HS-5 (cell line): ENCODE data around the gene PCARE.
"Not testable (repeated sequence)": the region's sequence is repeated elsewhere in the genome, so short reads cannot be mapped to it uniquely, and the experiment has no call there.

ENCODE experiments used
- DNase-seq: peaks from one replicate; pipeline ENCODE4 v3.0.0-alpha.2; 2012; ENCODE audit warnings: low read depth

Gene PCARE

GRCh38 chr2:29074411-29074810, at the start of gene PCARE:
Gene PCARE, minus strand, starts transcription at chr2:29074523. Its CDS starts 262 bp downstream, at chr2:29074261.
- DNase-seq: no peak

DNA sequence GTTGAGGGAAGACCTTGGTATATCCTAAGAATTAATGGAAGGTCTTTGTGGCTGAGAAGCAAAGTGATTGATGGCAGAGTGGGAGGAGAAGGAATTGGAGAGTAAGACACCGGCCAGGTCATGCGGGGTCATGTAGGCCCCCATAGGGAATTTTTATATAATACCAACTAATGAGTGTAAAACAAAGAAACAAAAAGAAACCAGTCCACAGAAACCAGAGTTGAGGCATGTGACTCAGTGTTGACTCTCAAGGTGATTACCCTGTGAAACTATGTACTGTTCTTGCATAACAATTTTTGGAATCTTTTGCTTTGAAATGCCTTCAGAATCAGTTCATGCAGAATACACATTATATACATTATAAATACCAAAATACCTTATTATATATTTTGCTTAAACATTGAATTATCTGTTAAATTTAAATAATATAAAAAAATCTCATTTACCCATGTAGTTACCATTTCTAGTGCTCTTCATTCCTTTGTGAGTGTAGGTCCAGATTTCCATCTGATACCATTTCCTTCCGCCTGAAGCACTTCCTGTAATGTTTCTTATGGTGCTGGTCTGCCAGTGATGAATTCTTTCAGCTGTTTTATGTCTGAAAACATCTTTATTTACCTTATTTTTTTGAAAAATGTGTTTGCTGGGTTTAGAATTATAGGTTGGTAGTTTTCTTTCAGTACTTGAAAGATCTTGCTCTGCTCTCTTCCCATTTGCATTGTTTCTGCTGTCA, 49.5 kb upstream of the PCARE start:
- peak; percentile 85 for DNase-seq

- no peak for DNase-seq
These were observed 46.5 kb upstream of the PCARE start for GRCh38 chr2:29120846-29121245.

- no peak for DNase-seq
These were observed 44.9 kb upstream of the PCARE start for GRCh38 chr2:29119211-29119610.

DNA sequence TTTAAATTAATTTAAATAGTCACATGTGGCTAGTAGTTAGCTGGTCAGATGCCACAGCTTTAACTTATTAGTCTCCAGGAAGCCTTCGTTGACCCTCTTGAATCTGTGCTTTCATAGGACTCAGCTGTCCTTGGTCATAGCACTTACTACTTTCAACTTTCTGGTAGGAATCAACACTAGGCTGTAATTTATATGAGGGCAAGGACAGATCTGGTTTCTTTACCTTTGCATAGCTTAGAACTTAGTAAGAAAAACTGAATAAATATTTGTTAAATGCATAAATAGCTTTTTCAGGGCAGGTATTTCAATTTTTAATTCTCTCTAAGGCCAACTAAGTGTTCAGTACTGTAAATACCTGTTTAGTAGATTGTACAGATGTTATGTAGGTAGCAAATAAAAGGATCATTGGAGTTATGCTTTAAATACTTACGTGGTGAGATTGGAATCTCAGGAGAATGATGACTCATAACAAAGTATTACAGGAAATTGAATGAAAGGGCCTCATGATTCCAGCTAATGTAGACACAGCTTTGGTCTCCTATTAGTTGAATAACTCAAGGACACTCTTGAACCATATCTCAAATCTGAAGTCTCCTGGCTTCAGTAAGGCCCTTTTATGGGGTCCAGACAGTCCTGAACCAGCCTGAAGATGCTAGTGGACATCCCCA, 43.4 kb upstream of the PCARE start:
- DNase-seq: no peak

GRCh38 chr2:29115797-29116781, 41.8 kb upstream of the PCARE start:
- no peak for DNase-seq

- no peak for DNase-seq
These were observed 40.8 kb upstream of the PCARE start, which contains the start of gene CLIP4 for GRCh38 chr2:29114946-29115609. Gene CLIP4, plus strand, starts transcription at chr2:29115415. Its CDS starts 5,974 bp downstream, at chr2:29121389.

- DNase-seq: no peak
These were observed 40.2 kb upstream of the PCARE start for GRCh38 chr2:29114586-29114945.

DNA sequence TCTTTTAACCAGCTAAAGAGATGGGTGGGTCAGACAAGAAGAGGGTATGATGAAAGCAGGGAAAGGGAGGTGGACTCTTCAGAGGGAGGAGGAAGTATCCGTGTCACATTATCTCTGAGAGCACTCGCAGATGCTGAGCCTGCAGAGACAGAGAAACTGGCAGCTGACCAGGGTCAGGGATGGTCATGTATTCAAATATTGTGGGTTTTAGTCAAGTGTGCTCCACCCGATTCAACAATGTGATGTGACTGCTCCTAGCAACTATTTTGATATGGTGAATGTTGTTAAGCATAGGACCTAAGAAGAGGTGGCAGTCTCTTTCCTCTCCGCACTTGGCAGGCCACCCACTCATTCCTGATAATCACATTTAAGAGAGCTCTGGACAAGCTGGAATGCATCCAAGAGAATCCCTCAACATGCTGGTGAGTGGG, 39.6 kb upstream of the PCARE start:
- no peak for DNase-seq

GRCh38 chr2:29113027-29113686, 38.8 kb upstream of the PCARE start:
- DNase-seq: no peak

DNA sequence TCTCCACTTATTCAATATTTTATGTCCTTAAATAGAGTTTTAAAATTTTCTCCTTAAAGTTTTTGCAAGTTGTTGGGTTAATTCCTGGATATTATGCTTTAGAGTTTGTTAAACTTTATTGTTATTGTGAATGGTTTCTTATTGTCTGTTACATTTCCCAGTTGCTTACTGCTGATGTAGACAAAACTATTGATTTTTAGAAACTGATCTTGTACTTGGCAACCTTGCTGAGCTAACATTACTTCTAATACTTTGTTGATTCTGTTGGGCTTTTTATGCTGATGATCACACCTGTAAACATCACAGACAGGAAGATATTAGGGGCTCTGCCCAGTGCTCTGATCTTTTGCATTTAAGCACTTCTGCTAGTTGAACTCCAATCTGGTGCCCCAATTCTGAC, 38.1 kb upstream of the PCARE start:
- DNase-seq: no peak

DNA sequence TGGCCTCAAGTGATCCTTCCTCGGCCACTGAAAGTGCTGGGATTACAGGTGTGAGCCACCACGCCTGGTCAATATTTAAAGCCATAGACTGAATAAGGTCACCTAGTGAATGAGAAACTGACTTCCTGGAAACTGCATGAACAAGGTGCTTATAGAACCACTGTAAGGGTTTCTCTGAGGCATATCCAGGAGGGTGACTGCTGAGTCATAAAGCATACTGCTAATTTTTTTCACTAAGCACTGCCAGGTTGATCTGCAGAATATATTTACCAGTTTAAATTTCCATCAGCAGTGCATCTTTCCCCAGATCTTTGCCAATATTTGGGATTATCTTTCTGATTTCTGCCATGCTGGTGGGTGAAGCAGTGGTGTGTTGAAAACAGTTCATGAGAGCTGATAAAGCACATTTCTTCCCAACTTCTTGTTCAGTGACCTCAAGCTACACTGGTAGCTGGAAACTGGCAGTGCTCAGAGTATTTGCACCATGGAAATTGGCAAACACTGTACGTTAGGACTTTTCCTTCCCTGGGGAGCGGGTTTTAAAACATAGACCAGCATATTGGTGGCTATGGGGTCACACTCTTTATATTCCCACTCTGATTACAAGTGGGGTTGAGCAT, 36.7 kb upstream of the PCARE start:
- no peak for DNase-seq

GRCh38 chr2:29109246-29109645, 34.9 kb upstream of the PCARE start:
- DNase-seq: no peak

- DNase-seq: peak; percentile 72
These were observed 33.9 kb upstream of the PCARE start for GRCh38 chr2:29108225-29108624.

DNA sequence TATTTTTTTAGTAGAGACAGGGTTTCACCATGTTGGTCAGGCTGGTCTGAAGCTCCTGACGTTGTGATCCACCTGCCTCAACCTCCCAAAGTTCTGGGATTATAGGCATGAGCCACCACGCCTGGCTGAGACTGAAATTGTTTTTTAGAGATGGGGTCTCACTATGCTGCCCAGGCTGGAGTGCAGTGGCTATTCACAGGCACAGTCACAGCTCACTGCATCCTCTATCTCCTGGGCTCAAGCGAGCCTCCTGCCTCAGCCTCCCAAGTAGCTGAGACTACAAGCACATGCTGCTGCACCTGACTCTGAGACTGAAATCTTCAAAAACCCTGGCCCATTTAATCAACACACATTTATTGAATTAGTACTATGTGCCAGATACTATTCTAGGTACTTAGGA, 33.2 kb upstream of the PCARE start:
- not testable (repeated sequence) for DNase-seq

GRCh38 chr2:29106980-29107388, 32.7 kb upstream of the PCARE start:
- DNase-seq: no peak

DNA sequence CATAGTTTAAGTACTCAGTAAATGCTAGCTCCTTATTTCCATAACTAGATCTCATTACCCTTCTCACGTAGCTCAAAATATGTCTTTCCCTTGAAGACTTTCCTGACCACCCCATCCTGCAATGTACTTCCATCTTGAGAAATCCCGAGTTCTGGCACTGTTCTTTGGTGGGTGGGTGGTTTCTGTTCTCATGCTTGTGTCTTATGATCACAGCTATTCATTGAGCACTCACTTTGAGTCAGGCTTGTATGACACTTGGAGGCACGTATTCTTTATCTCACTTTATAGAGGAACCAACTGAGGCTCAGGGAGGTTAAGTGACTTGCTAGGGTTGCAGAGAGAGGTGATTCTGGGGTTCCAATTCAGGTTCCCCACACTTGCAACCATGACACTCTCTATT, 31.9 kb upstream of the PCARE start:
- no peak for DNase-seq

GRCh38 chr2:29105375-29105774, 31.1 kb upstream of the PCARE start:
- DNase-seq: no peak

- DNase-seq: no peak
These were observed 30.4 kb upstream of the PCARE start for GRCh38 chr2:29104688-29105087.

DNA sequence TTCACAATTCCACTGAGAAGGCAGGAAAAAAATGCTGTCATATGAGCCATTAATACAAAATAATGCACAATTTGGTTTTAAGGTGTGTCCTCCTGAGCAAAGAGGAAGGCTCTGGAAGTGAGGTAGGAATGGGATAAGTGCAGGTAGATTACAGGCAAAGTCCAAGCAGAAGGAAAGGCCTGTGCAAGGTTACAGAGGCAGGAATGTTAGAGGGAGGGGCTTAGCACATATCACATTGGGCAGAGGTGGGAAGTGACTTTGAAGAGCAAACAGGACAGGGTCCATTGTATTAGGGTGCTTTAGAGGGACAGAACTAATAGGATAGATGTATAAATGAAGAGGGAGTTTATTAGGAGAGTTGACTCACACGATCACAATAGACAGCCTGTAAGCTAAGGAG, 26.2 kb upstream of the PCARE start:
- no peak for DNase-seq

DNA sequence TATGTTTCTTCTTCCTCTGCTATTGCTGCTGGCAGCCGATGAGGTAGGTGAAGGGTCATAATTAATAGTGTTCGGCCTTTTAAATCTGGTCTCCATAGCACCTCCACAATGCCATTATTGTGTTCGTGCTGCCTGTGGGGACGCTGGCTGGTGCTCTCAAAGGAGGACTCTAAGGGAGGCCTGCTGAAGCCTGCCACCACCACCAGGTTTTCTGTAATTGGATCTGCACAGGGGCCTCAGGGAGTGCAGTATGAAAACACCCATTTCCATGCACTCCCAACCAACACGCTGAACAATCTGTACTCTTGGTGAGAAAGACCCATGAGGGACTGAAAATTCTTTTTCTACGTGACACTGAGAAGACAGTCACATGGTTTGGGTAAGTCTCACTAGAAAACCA, 23.2 kb upstream of the PCARE start:
- no peak for DNase-seq
